IPS DF 19.7 (cell line): ENCODE data around the gene METTL3.

ENCODE experiments used
- DNase-seq: peaks from one replicate; pipeline ENCODE4 v3.0.0-alpha.2; 2013; ENCODE audit warnings: low read depth, low spot score

The METTL3 gene

DNA sequence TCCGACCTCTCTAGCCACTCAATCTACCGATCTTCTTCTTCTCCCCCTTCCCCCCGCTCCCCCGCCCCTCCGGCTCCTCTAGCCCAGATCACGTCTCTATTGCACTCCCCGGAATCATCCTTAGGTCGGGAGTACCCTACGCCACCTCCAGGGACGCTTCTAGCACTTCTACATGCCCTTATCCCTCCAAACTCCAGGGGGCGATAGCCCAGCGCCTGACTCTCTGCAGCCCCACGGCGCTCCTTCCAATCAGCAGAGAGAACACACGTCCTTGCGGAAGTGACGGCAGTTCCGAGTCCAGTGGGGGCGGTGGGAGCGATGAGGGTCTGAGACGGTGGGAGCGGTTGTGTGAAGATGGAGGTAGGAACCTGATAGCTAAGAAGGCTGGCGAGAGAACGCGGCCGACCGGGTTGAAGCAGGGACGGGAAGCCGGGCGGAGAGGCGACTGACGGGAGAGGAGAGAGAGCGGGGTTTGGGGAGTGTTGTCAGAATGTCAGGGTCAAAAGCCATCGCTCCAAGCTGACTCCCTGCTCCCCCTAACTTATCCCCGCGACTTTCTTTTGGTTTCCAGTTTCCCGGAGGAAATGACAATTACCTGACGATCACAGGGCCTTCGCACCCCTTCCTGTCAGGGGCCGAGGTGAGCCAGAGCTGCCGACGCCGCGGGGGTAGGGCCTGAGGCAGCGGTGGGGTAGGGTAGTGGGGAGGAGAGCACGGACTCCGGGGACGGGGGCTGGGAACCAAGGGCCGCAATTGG, 34.0 kb downstream of the METTL3 start, which contains the start of the genes RAB2B and TOX4:
TSS of gene RAB2B (minus strand) at position 35 of the 757 bp plus-strand sequence. CDS start 87 bp downstream, outside the sequence.
TSS of gene TOX4 (plus strand) at position 271 of the 757 bp plus-strand sequence. CDS start at position 355, 84 bp downstream.
- DNase-seq = peak; percentile 98

GRCh38 chr14:21476523-21476924, 34.6 kb downstream of the METTL3 start:
- DNase-seq = no peak

DNA sequence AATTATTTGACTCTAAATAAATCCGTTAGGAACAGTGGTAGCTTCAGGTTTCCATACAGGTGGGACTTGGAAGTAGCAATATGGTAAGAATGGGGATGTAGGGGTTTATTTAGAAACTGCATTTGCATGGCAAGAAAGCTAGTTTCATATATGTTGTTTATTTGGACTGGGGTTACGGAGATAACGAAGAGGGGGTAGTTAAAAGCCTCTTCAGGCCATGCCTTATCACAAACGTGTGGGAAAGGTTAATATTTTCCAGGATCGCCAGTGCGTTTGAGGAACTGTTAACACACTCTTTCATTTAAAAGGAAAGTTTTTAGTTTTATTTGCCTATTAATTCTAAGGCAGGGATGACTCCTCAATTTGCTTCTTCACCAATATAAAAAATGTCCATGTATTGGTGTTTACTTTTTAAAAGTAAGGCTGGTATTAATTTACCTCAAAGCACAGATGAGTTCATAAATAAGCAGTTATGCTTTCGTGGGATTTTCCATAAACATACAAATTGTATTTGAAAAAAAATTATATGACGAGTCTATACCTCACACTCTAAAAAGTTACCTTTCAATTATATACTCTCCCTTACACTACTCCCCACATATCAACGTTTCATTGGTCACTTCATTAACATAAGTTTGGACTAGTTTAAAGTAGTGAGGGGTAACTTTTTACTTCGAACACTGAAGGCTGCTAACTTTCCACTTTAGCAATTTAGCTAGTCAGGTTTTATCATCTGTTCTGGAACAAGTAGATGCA, 35.2 kb downstream of the METTL3 start:
- no peak for DNase-seq

DNA sequence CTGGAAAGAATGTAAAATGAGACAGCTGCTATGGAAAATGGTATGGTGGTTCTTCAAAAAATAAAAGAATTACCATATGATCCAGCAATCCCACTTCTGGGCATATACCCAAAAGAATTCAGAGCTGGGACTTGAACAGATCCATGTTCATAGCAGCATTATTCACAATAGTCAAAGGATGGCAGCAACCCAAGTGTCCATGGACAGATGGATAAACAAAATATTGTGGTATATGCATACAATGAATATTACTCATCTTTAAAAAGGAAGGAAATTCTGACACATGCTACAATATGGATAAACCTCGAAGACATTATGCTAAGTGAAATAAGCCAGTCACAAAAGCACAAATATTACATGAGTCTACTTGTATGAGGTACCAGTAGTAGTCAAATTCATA, 43.5 kb downstream of the METTL3 start:
- no peak for DNase-seq

GRCh38 chr14:21455912-21456667, 55.0 kb downstream of the METTL3 start, which contains the start of gene CHD8:
Gene CHD8 (minus strand): TSS chr14:21456123. CDS start chr14:21431643, 24,480 bp downstream.
- peak; percentile 99 for DNase-seq

- no peak for DNase-seq
Observed at GRCh38 chr14:21455592-21455911, 55.6 kb downstream of the METTL3 start.

- DNase-seq = no peak
Observed at GRCh38 chr14:21454843-21455544, 56.1 kb downstream of the METTL3 start.

DNA sequence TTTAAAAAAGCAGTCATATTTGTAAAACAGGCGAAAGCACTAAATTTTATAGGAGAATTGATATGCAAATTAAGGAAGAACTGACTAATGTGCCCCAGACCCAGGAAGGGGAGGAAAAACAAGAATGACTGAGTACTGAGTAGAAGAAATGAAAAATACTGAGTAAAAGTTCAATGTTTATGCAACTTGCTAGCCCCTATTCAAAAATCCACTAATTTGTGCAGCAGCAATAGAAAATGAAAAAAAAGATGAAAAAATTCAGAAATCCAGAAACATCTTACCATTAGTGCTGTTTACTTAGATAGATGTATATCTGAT, 61.3 kb downstream of the METTL3 start:
- DNase-seq = no peak
